ENCODE data around the gene MAGI3. TPM values are rescaled to one million over a fixed set of nuclear protein-coding genes. Genes with fewer than 3 reads are reported as not detected.

Gene MAGI3
- total RNA-seq, 1 experiment from 2014 or later, result 27.6 TPM

DNA sequence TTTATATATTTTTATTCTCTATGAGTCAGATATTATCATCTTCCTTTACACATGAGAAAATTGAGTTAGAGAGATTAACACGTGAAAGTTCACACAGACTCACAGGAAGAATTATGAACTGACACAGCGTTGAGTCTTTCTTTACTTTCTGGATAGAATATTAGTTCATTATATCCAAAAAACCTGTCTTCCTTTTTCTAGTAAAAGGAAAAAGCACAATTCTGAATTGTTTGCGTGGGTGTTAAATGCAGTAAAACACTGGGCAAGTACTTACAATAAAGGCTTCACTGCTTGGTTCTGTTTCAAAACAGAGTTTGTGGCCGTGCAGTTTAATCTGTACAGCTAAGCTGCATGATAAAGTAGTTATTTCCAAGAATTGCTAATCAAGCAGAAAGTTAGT lies 10.8 kb downstream of the MAGI3 start:
- Mint-ChIP-seq H3K4me1 (ENCODE audit: low read depth, unreplicated experiment) (no peaks in the 10 kb centered on the region), H3K27ac (ENCODE audit: unreplicated experiment) (no peak overlapping the region), H3K4me3 (ENCODE audit: unreplicated experiment) (no peak overlapping the region), H3K9me3 (ENCODE audit: unreplicated experiment) (no peaks in the 10 kb centered on the region), H3K27me3 (ENCODE audit: insufficient read depth, unreplicated experiment) (no peaks in the 10 kb centered on the region), H3K36me3 (ENCODE audit: insufficient read depth, unreplicated experiment) (peaks cover 6% of the 10 kb centered on the region)
- Histone ChIP-seq H3K4me3 (ENCODE audit: low read depth, low read length) (no peak overlapping the region), H3K4me1 (no peaks in the 10 kb centered on the region), H3K27me3 (replicated peaks; ENCODE audit: control insufficient read depth, insufficient read depth, low read length) (no peaks in the 10 kb centered on the region), H3K36me3 (ENCODE audit: control insufficient read depth, insufficient read depth, low read length) (no peaks in the 10 kb centered on the region), H3K9me3 (no peaks in the 10 kb centered on the region)
- ChIA-PET POLR2A (no interaction called here), CTCF (no interaction called here)
- DNase-seq, result no peak
- no TSS peak for BruUV-seq (replicated peaks)
- TF ChIP-seq, protein P1, sequence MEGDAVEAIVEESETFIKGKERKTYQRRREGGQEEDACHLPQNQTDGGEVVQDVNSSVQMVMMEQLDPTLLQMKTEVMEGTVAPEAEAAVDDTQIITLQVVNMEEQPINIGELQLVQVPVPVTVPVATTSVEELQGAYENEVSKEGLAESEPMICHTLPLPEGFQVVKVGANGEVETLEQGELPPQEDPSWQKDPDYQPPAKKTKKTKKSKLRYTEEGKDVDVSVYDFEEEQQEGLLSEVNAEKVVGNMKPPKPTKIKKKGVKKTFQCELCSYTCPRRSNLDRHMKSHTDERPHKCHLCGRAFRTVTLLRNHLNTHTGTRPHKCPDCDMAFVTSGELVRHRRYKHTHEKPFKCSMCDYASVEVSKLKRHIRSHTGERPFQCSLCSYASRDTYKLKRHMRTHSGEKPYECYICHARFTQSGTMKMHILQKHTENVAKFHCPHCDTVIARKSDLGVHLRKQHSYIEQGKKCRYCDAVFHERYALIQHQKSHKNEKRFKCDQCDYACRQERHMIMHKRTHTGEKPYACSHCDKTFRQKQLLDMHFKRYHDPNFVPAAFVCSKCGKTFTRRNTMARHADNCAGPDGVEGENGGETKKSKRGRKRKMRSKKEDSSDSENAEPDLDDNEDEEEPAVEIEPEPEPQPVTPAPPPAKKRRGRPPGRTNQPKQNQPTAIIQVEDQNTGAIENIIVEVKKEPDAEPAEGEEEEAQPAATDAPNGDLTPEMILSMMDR (IDR thresholded peaks at IDR 0.05; ENCODE audit: insufficient read depth in 1 of 2, low read depth in 1 of 2, low read length in 1 of 2, severe bottlenecking in 1 of 2, unreplicated experiment in 1 of 2), result no peak
- intact Hi-C loops (cut with micrococcal nuclease; ENCODE audit: unreplicated experiment), result no loop called here

DNA sequence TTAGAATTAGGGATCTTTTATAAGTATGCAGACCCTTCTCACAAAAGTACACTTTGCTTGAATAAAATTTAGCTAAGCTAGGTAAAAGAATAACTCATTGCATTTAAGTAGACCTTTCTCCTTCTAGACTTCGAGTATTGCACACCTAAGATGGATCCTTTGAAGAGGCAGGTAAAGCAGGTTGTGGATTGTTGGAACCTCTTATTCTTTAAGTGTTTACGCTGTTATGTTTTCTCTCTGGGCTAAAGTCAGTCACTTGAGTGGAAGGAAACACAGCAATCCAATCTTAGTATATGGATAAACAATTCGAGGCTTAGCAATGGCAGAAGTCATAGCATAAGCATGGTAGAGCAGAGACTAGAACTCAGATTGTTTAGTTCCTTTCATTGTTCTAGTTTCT lies 11.4 kb downstream of the MAGI3 start:
- intact Hi-C loops (cut with micrococcal nuclease; ENCODE audit: unreplicated experiment), result no loop called here
- ChIA-PET POLR2A (no interaction called here), CTCF (no interaction called here)
- no peak overlapping the region for H3K4me3 Mint-ChIP-seq (ENCODE audit: unreplicated experiment)
- peaks cover 6% of the 10 kb centered on the region for H3K36me3 Mint-ChIP-seq (ENCODE audit: insufficient read depth, unreplicated experiment)
- H3K4me1 Mint-ChIP-seq (ENCODE audit: low read depth, unreplicated experiment), result peaks cover under 1% of the 10 kb centered on the region
- no TSS peak for BruUV-seq (replicated peaks)
- H3K27ac Mint-ChIP-seq (ENCODE audit: unreplicated experiment), result no peak overlapping the region
- H3K27me3 ChIP-seq (replicated peaks; ENCODE audit: control insufficient read depth, insufficient read depth, low read length), result no peaks in the 10 kb centered on the region
- H3K9me3 ChIP-seq, result no peaks in the 10 kb centered on the region
- H3K36me3 ChIP-seq (ENCODE audit: control insufficient read depth, insufficient read depth, low read length), result no peaks in the 10 kb centered on the region
- H3K4me1 ChIP-seq, result no peaks in the 10 kb centered on the region
- H3K9me3 Mint-ChIP-seq (ENCODE audit: unreplicated experiment), result no peaks in the 10 kb centered on the region
- H3K4me3 ChIP-seq (ENCODE audit: low read depth, low read length), result no peak overlapping the region
- TF ChIP-seq, protein P1 (IDR thresholded peaks at IDR 0.05; ENCODE audit: insufficient read depth in 1 of 2, low read depth in 1 of 2, low read length in 1 of 2, severe bottlenecking in 1 of 2, unreplicated experiment in 1 of 2), result no peak
- H3K27me3 Mint-ChIP-seq (ENCODE audit: insufficient read depth, unreplicated experiment), result no peaks in the 10 kb centered on the region
- no peak for DNase-seq

DNA sequence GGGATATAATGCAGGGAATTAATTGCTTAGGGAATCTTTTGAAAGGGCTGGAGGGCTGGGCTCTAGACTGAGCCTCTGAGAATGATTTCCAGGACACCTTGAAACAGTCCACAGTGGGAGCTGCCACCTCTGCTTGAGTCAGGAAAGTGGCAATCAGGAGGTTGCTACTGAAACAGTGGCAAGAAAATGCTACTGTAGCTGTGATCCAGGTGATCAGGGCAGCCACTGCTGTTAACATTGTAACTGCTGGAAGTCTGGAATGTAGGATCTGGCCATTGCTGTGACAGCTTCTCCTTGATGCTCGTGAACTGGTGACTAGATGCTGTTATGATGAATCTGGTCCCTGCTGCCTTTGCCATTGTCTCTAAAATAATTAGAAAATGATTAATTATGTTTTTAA lies 12.8 kb downstream of the MAGI3 start:
- intact Hi-C loops (cut with micrococcal nuclease; ENCODE audit: unreplicated experiment), result no loop called here
- CTCF ChIA-PET, result no interaction called here
- H3K36me3 ChIP-seq (ENCODE audit: control insufficient read depth, insufficient read depth, low read length), result no peaks in the 10 kb centered on the region
- Mint-ChIP-seq H3K4me1 (ENCODE audit: low read depth, unreplicated experiment) (peaks cover 7% of the 10 kb centered on the region), H3K9me3 (ENCODE audit: unreplicated experiment) (no peaks in the 10 kb centered on the region), H3K36me3 (ENCODE audit: insufficient read depth, unreplicated experiment) (peaks cover 6% of the 10 kb centered on the region), H3K27ac (ENCODE audit: unreplicated experiment) (no peak overlapping the region), H3K4me3 (ENCODE audit: unreplicated experiment) (no peak overlapping the region), H3K27me3 (ENCODE audit: insufficient read depth, unreplicated experiment) (no peaks in the 10 kb centered on the region)
- no TSS peak for BruUV-seq (replicated peaks)
- no peak overlapping the region for H3K4me3 ChIP-seq (ENCODE audit: low read depth, low read length)
- H3K27me3 ChIP-seq (replicated peaks; ENCODE audit: control insufficient read depth, insufficient read depth, low read length), result no peaks in the 10 kb centered on the region
- POLR2A ChIA-PET, result no interaction called here
- TF ChIP-seq, protein P1 (IDR thresholded peaks at IDR 0.05; ENCODE audit: insufficient read depth in 1 of 2, low read depth in 1 of 2, low read length in 1 of 2, severe bottlenecking in 1 of 2, unreplicated experiment in 1 of 2), result no peak
- H3K9me3 ChIP-seq, result no peaks in the 10 kb centered on the region
- DNase-seq, result no peak
- H3K4me1 ChIP-seq, result no peaks in the 10 kb centered on the region
